CD14-positive monocyte (primary cell): ENCODE data around the gene TYW1. TPM values are rescaled to one million over a fixed set of nuclear protein-coding genes. Genes with fewer than 3 reads are reported as not detected.
"Not testable (repeated sequence)": the region's sequence is repeated elsewhere in the genome, so short reads cannot be mapped to it uniquely, and the experiment has no call there.

Source experiments
- DNase-seq, 3 donors: peaks; one replicate each; pipeline ENCODE4 v3.0.0-alpha.2; 2011 to 2022
- H2AFZ ChIP-seq: 2 replicates; pipeline ENCODE4 v1.6.0; 2012; ENCODE audit warnings: mild to moderate bottlenecking, low read depth, low read length, inconsistent platforms; ENCODE audit not compliant: insufficient read depth, poor library complexity, severe bottlenecking
- H3K27ac ChIP-seq, 2 donors: 1 replicate in 1 of 2; 2 replicates in 1 of 2; pipeline ENCODE4 v1.5.1; 2012 to 2013; ENCODE audit warnings: low read length in 2 of 2, control low read depth in 1 of 2, inconsistent platforms in 1 of 2, low read depth in 1 of 2, mild to moderate bottlenecking in 1 of 2
- H3K27me3 ChIP-seq, 2 donors: one replicate each; pipeline versions ENCODE4 v1.6.0 to v1.6.1; 2011 to 2013; ENCODE audit warnings: low read length in 2 of 2; ENCODE audit not compliant: control insufficient read depth in 2 of 2, insufficient read depth in 2 of 2
- H3K36me3 ChIP-seq, 2 donors: replicated peaks in 1 of 2; 1 replicate in 1 of 2; 2 replicates in 1 of 2; pipeline versions ENCODE4 v1.5.1 to v1.6.1; 2012 to 2013; ENCODE audit warnings: low read length in 2 of 2, control low read depth in 1 of 2, inconsistent platforms in 1 of 2, mild to moderate bottlenecking in 1 of 2; ENCODE audit not compliant: insufficient read depth in 2 of 2, control insufficient read depth in 1 of 2
- H3K4me1 ChIP-seq, 2 donors: 1 replicate in 1 of 2; 2 replicates in 1 of 2; pipeline versions ENCODE4 v1.5.1 to v1.6.1; 2012 to 2013; ENCODE audit warnings: low read length in 2 of 2, control low read depth in 1 of 2, inconsistent platforms in 1 of 2, mild to moderate bottlenecking in 1 of 2, moderate library complexity in 1 of 2; ENCODE audit not compliant: insufficient read depth in 2 of 2, control insufficient read depth in 1 of 2
- H3K4me2 ChIP-seq: replicated peaks from 2 replicates; pipeline ENCODE3; 2012; ENCODE audit warnings: low read length, moderate library complexity, mild to moderate bottlenecking; ENCODE audit not compliant: poor library complexity, severe bottlenecking; ENCODE audit errors: extremely low read depth
- H3K4me3 ChIP-seq, 3 experiments: fragments of 200-600 bp in 1 of 3; sonication (generic) in 1 of 3; replicated peaks in 1 of 3; 1 replicate in 2 of 3; 2 replicates in 1 of 3; pipeline ENCODE4 v1.5.1; 2011 to 2013; ENCODE audit warnings: low read length in 3 of 3, mild to moderate bottlenecking in 3 of 3, control low read depth in 2 of 3, low read depth in 2 of 3, inconsistent platforms in 1 of 3, moderate library complexity in 1 of 3
- H3K79me2 ChIP-seq: 2 replicates; pipeline ENCODE4 v1.6.0; 2012; ENCODE audit warnings: mild to moderate bottlenecking, control low read depth, inconsistent platforms, low read length, moderate library complexity; ENCODE audit not compliant: insufficient read depth
- H3K9ac ChIP-seq: 2 replicates; pipeline ENCODE4 v1.6.0; 2017; ENCODE audit warnings: low read length, mild to moderate bottlenecking; ENCODE audit not compliant: insufficient read depth, poor library complexity, severe bottlenecking
- H3K9me3 ChIP-seq, 2 donors: replicated peaks in 1 of 2; 1 replicate in 1 of 2; 2 replicates in 1 of 2; pipeline versions ENCODE4 v1.5.1 to v1.6.1; 2012 to 2013; ENCODE audit warnings: low read length in 2 of 2, control low read depth in 1 of 2; ENCODE audit not compliant: control insufficient read depth in 1 of 2, insufficient read depth in 1 of 2
- H4K20me1 ChIP-seq: 2 replicates; pipeline ENCODE4 v1.6.0; 2012; ENCODE audit warnings: mild to moderate bottlenecking, low read length, control low read depth, moderate library complexity; ENCODE audit not compliant: insufficient read depth
- H3K27ac Mint-ChIP-seq, 7 donors: one replicate each; pipeline ENCODE4 v1.8.0; 2020; ENCODE audit warnings: mild to moderate bottlenecking in 7 of 7, mixed read lengths in 7 of 7, moderate library complexity in 6 of 7, inconsistent platforms in 2 of 7
- H3K27me3 Mint-ChIP-seq, 3 donors: one replicate each; pipeline ENCODE4 v1.8.0; 2021 to 2022; ENCODE audit warnings: low read depth in 3 of 3, mild to moderate bottlenecking in 3 of 3, mixed read lengths in 3 of 3, moderate library complexity in 3 of 3, inconsistent platforms in 1 of 3
- H3K36me3 Mint-ChIP-seq, 2 donors: one replicate each; pipeline ENCODE4 v1.8.0; 2020; ENCODE audit warnings: mixed read lengths in 2 of 2, inconsistent platforms in 1 of 2, mild to moderate bottlenecking in 1 of 2
- H3K4me1 Mint-ChIP-seq: one replicate; pipeline ENCODE4 v1.8.0; 2020; ENCODE audit warnings: mild to moderate bottlenecking, mixed read lengths
- H3K4me3 Mint-ChIP-seq, 2 donors: one replicate each; pipeline ENCODE4 v1.8.0; 2020; ENCODE audit warnings: mild to moderate bottlenecking in 2 of 2, mixed read lengths in 2 of 2, moderate library complexity in 1 of 2
- H3K9me3 Mint-ChIP-seq, 7 donors: one replicate each; pipeline ENCODE4 v1.8.0; 2020 to 2022; ENCODE audit warnings: mixed read lengths in 7 of 7, mild to moderate bottlenecking in 6 of 7, moderate library complexity in 6 of 7, inconsistent platforms in 2 of 7
- whole genome bisulfite sequencing: methylation state at CpG from one replicate; pipeline ENCODE4 v1.1.5; 2013; ENCODE audit warnings: missing lambda C conversion rate; ENCODE audit not compliant: insufficient coverage; 5-methylcytosine and 5-hydroxymethylcytosine counted together
- intact Hi-C, 2 donors: fragments of 100-400 bp; cut with micrococcal nuclease; formaldehyde crosslinking; loops; one replicate each; pipeline versions ENCODE4 v1.15.0 to v1.15.1; 2023
- polyA plus RNA-seq, 3 donors: library from polyadenylated mRNA; depleted of rRNA in 1 of 3; unstranded in 2 of 3; stranded (reverse) in 1 of 3; fragments of 300-500 nt in 2 of 3; fragments of >200 nt in 1 of 3; fragmentation: Illumina TruSeq in 2 of 3; gene quantifications; 1 replicate in 2 of 3; 2 replicates in 1 of 3; pipeline ENCODE4 v1.2.3, GENCODE V29; 2012 to 2021
- TF ChIP-seq, protein P1 (sequence below): fragments of 200-600 bp; IDR thresholded peaks from one replicate; pipeline ENCODE4 v1.8.0; 2022; ENCODE audit warnings: antibody characterized with exemption, mild to moderate bottlenecking

The TYW1 gene
- polyA plus RNA-seq, 3 donors: 6.3 to 9.0 (median 7.2) TPM

DNA sequence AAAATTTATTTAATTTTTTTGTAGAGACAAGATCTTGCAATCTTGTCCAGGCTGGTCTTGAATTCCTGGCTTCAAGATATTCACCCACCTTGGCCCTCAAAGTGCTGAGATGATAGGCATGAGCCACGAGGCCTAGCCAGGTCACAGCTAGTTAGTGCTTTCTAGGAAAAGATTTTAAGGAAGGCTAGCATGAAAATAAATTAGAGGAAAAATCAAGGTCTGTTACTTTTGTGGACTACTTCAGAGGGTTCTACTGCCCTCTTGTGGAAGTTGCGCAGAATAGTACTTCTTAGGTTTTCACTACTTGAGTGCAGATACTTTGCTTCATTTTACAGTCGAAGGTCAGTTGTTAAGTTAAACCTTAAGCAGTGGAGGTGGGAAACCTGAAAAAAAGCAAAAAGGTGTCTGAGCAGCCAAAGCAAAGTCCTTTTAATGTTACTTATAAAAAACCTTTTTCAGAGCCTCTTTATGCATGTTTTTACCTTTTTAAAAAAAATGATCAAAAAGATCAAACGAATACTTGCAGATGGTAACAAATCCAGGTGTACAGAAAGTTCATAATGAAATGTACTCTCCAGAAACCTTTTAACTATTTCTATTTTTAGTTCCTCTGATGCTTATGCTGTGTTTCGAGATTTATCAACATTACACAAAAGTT is 4.1 kb downstream of the TYW1 start:
- H3K27me3 Mint-ChIP-seq, H3K4me2 ChIP-seq, H3K4me1 Mint-ChIP-seq, H4K20me1 ChIP-seq, H3K27ac ChIP-seq, H2AFZ ChIP-seq, intact Hi-C loops, H3K4me3 ChIP-seq, H3K9ac ChIP-seq, H3K27me3 ChIP-seq, H3K4me1 ChIP-seq, H3K9me3 Mint-ChIP-seq, H3K4me3 Mint-ChIP-seq, H3K9me3 ChIP-seq: not testable (repeated sequence)
- TF ChIP-seq, protein P1, sequence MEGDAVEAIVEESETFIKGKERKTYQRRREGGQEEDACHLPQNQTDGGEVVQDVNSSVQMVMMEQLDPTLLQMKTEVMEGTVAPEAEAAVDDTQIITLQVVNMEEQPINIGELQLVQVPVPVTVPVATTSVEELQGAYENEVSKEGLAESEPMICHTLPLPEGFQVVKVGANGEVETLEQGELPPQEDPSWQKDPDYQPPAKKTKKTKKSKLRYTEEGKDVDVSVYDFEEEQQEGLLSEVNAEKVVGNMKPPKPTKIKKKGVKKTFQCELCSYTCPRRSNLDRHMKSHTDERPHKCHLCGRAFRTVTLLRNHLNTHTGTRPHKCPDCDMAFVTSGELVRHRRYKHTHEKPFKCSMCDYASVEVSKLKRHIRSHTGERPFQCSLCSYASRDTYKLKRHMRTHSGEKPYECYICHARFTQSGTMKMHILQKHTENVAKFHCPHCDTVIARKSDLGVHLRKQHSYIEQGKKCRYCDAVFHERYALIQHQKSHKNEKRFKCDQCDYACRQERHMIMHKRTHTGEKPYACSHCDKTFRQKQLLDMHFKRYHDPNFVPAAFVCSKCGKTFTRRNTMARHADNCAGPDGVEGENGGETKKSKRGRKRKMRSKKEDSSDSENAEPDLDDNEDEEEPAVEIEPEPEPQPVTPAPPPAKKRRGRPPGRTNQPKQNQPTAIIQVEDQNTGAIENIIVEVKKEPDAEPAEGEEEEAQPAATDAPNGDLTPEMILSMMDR: peak; percentile 62
- Mint-ChIP-seq H3K36me3 (peaks cover 30 to 47% of the 10 kb centered on the region in 2 donors), H3K27ac (peak overlapping the region in 1 of 7 donors; percentile 43)
- DNase-seq: peak in 1 of 3 donors; percentile 10
- H3K79me2 ChIP-seq: peaks cover 16% of the 10 kb centered on the region
- WGBS: no CpG with 5 or more reads among the region's 5 CpGs
- peaks cover 6 to 27% of the 10 kb centered on the region in 2 donors for H3K36me3 ChIP-seq

DNA sequence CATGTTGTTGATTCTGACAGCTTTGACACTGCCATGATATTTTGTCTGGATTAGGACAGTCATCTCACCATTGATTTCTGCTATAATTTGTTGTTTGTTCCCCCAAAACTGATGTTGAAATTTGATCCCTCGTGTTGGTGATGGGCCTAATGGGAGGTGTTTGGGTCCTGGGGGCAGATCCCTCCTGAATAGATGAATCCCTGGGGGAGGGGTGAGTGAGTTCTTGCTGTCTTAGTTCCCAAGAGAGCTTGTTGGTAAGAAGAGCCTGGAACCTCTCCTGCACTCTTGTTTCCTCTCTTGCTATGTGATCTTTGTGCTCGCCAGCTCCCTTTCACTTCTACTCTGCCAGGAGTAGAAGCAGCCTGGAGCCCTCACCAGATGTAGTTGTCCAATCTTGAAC is 7.5 kb downstream of the TYW1 start:
- DNase-seq, H3K9me3 Mint-ChIP-seq, H3K4me2 ChIP-seq, H4K20me1 ChIP-seq, H3K27me3 Mint-ChIP-seq, H2AFZ ChIP-seq, H3K27me3 ChIP-seq, H3K4me3 Mint-ChIP-seq, H3K27ac Mint-ChIP-seq, H3K9me3 ChIP-seq, H3K9ac ChIP-seq, H3K4me3 ChIP-seq, H3K27ac ChIP-seq, H3K79me2 ChIP-seq, H3K4me1 ChIP-seq, H3K4me1 Mint-ChIP-seq, intact Hi-C loops: not testable (repeated sequence)
- no CpG with 5 or more reads among the region's 2 CpGs for WGBS
- peaks cover 25 to 59% of the 10 kb centered on the region in 2 donors for H3K36me3 ChIP-seq
- peaks cover 52 to 73% of the 10 kb centered on the region in 2 donors for H3K36me3 Mint-ChIP-seq
